ENCODE measurements around the gene ZNF653.
"Not testable (repeated sequence)": the region's sequence is repeated elsewhere in the genome, so short reads cannot be mapped to it uniquely, and the experiment has no call there.

ZNF653 gene

DNA sequence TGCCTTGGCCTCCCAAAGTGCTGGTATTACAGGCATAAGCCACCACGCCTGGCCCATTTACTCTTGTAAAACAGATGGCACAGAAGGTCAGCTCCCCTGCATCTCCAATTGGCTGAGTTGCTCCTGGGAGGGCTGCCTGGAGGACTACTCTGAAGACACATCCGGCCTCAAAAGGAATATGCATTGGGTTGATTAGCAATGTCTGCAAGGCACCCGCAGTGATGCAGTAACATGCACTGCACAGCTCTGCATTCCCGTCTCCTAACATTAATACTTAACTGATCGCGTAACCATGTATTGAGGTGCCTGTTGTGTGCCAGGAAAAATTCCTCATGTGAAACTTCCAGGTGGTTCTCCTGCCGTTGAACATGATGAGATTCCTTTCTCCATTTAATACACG, 29.8 kb downstream of the ZNF653 start:
- TF ChIP-seq, protein P1, sequence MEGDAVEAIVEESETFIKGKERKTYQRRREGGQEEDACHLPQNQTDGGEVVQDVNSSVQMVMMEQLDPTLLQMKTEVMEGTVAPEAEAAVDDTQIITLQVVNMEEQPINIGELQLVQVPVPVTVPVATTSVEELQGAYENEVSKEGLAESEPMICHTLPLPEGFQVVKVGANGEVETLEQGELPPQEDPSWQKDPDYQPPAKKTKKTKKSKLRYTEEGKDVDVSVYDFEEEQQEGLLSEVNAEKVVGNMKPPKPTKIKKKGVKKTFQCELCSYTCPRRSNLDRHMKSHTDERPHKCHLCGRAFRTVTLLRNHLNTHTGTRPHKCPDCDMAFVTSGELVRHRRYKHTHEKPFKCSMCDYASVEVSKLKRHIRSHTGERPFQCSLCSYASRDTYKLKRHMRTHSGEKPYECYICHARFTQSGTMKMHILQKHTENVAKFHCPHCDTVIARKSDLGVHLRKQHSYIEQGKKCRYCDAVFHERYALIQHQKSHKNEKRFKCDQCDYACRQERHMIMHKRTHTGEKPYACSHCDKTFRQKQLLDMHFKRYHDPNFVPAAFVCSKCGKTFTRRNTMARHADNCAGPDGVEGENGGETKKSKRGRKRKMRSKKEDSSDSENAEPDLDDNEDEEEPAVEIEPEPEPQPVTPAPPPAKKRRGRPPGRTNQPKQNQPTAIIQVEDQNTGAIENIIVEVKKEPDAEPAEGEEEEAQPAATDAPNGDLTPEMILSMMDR (IDR thresholded peaks at IDR 0.05; ENCODE audit: low read length, missing control alignments), result no peak
- DNase-seq (ENCODE audit: low read depth), result no peak
- no peak overlapping the region for H3K4me3 ChIP-seq (replicated peaks; ENCODE audit: low read depth, low read length)

- DNase-seq (ENCODE audit: low read depth); H3K4me3 ChIP-seq (replicated peaks; ENCODE audit: low read depth, low read length): not testable (repeated sequence)
Measured at GRCh38 chr19:11475343-11475742, 30.3 kb downstream of the ZNF653 start.

DNA sequence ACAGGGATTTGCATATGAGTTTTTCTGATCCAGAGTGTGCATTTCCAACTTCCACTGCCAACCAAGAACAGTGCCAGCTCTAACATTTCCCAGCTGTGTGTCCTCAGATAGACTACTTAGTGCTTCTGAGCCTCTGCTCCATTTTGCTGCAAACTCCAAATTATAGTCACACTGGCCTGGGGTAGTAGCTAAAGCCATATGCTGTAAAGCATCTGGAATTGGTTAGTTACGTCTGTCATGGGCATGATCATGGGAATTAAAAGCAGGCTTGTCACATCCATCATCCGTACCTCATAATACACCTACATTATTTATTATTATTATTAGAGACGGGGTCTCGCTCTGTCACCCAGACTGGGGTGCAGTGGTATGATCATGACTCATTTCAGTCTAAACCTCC, 31.9 kb downstream of the ZNF653 start:
- TF ChIP-seq, protein P1 (IDR thresholded peaks at IDR 0.05; ENCODE audit: low read length, missing control alignments), result no peak
- DNase-seq (ENCODE audit: low read depth), result no peak
- H3K4me3 ChIP-seq (replicated peaks; ENCODE audit: low read depth, low read length), result no peak overlapping the region

- not testable (repeated sequence) for DNase-seq (ENCODE audit: low read depth)
Measured at GRCh38 chr19:11468266-11468845, 37.3 kb downstream of the ZNF653 start.

GRCh38 chr19:11465600-11465999, 40.0 kb downstream of the ZNF653 start:
- DNase-seq (ENCODE audit: low read depth), result no peak
- no peak overlapping the region for H3K4me3 ChIP-seq (replicated peaks; ENCODE audit: low read depth, low read length)
- TF ChIP-seq, protein P1 (IDR thresholded peaks at IDR 0.05; ENCODE audit: low read length, missing control alignments), result no peak

More at GRCh38 chr19:11468266-11468845, 37.3 kb downstream of the ZNF653 start:
- not testable (repeated sequence) for H3K4me3 ChIP-seq (replicated peaks; ENCODE audit: low read depth, low read length)

DNA sequence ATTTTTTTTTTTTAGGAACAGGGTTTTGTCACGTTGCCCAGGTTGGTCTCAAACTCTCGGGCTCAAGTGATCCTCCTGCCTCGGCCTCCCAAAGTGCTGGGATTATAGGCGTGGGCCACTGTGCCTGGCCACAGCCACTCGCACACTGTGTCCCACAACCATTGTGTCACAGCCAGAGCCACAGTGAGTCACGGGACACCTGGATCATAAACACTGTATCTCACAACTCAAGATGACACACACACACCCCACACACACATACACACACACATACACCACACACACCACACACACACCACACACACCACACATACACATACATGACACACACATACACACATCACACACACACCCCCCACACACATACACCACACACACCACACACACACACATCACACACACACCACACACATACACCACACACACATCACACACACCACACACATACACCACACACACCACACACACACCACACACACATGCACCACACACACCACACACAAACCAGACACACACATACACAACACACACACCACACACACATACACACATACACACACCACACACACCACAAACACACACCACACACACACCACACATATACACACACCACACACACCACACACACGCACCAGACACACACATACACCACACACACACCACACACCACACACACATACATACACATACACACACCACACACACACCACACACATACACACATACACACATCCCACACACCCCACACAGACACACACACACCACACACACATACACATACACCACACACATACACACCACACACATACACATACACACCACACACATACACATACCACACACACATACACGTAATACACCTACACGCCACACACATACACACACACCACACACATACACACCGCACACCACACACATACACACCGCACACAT, 41.0 kb downstream of the ZNF653 start:
- TF ChIP-seq, protein P1 (IDR thresholded peaks at IDR 0.05; ENCODE audit: low read length, missing control alignments), result no peak
- H3K4me3 ChIP-seq (replicated peaks; ENCODE audit: low read depth, low read length), result no peak overlapping the region
- DNase-seq (ENCODE audit: low read depth), result no peak

DNA sequence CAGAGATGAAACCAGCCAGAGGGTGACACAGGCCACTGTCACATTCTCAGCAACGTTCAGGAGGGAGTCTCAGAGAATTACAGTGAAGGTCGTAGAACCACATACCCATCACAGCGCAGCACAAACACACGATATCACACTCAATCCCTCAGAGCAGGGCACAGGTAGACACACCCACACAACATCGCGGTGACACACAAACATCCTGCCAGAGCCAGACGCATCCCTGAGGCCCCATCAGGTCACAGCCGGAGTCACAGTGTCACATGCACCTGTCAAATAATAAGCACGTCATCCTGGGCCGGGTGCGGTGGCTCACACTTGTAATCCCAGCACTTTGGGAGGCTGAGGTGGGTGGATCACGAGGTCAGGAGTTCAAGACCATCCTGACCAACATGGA, 42.2 kb downstream of the ZNF653 start:
- DNase-seq (ENCODE audit: low read depth), result no peak
- H3K4me3 ChIP-seq (replicated peaks; ENCODE audit: low read depth, low read length), result no peak overlapping the region
- TF ChIP-seq, protein P1 (IDR thresholded peaks at IDR 0.05; ENCODE audit: low read length, missing control alignments), result no peak

DNA sequence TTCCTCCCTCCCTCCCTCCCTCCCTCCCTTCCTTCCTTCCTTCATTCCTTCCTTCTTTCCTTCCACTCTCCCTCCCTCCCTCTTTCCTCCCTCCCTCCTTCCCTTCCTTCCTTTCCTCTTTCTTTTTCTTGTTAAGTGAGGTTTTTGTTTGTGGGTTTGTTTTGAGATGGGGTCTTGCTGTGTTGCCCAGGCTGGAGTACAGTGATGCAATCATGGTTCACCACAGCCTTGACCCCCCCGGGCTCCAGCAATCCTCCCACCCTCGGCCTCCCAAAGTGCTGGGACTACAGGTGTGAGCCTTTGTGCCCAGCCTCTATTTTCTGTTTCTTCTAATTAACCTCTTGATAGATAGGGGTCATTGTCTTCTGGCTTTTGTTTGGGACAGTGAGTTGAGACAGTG, 44.2 kb downstream of the ZNF653 start:
- TF ChIP-seq, protein P1 (IDR thresholded peaks at IDR 0.05; ENCODE audit: low read length, missing control alignments), result no peak
- DNase-seq (ENCODE audit: low read depth), result no peak
- H3K4me3 ChIP-seq (replicated peaks; ENCODE audit: low read depth, low read length), result no peak overlapping the region

All from fibroblast of pulmonary artery (primary cell).